SH-SY5Y (cell line): ENCODE results near the gene MRPL20.

ENCODE experiments used
- GATA2 ChIP-seq: IDR thresholded peaks from 2 replicates; pipeline ENCODE4 v1.6.1; 2011; ENCODE audit warnings: mild to moderate bottlenecking, low read depth, low read length
- GATA3 ChIP-seq: IDR thresholded peaks from 2 replicates; pipeline ENCODE4 v1.6.1; 2011; ENCODE audit warnings: low read depth, mild to moderate bottlenecking, low read length, moderate library complexity

DNA sequence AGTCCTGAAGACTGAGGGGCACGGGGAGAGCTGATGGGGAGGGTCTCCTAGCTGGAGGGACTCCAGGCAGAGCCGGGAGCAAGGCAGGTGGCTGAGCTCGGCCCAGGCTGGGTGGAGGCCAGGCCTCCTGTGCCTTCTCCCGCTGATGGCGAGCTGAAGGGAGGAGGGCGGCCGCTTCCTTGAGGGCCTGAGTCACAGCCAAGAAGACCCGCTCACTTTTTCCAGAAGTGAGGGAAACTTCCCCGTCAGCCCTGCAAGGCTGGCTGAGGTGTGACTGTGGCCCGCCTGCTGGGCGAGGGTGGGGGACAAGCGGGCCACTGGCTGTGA is 26.7 kb upstream of the MRPL20 start:
- no peak for TF ChIP-seq GATA3
- TF ChIP-seq GATA2: no peak
